ENCODE measurements around the gene GGT5.
"Not testable (repeated sequence)": the region's sequence is repeated elsewhere in the genome, so short reads cannot be mapped to it uniquely, and the experiment has no call there.

Gene GGT5

GRCh38 chr22:24262185-24262749 is 17.4 kb upstream of the GGT5 start:
- DNase-seq (ENCODE audit: low spot score) = not testable (repeated sequence)

GRCh38 chr22:24259459-24259858 is 14.6 kb upstream of the GGT5 start:
- peak; percentile 90 for DNase-seq (ENCODE audit: low spot score)

DNA sequence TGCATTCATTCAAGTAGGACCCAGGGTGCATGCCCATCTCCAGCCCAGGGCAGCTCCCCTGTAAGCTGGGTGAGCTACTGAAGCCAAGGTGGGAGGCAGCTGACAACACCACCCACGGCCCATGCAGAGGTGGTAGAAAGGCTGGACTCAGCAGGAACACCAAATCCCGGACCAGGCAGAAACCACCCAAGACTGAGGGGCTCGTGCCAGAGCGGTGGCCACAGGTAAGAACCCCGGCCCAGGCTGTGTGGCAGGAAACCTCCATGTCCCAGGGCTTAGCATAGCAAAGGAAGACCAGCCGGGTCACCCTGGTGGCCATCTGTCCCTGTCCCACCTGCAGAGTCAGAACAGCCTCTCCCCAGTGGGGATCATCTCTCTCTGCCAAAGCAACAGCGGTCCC is 11.9 kb upstream of the GGT5 start:
- not testable (repeated sequence) for DNase-seq (ENCODE audit: low spot score)

DNA sequence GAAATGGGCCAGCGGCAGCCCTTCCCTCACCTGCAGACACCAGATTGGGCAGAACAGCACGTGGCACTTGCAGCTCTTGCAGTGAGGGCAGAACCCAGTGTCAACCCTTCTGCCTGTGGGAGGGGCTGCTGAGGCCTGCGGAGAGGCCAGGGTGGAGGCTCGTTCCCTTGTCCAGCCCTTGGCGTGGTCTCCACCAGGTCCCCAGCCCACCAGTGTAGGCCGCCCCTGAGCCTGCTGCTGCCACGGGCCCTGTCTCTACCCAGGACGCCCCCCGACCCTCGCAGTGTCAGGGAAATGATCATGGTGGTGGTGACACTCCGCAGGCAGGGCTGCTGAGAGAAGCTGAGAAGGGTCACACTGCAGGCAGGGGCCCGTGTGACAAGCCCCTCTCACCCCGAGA is 11.3 kb upstream of the GGT5 start:
- DNase-seq (ENCODE audit: low spot score) = not testable (repeated sequence)

- not testable (repeated sequence) for DNase-seq (ENCODE audit: low spot score)
Observed at GRCh38 chr22:24253126-24253525, 8.2 kb upstream of the GGT5 start.

DNA sequence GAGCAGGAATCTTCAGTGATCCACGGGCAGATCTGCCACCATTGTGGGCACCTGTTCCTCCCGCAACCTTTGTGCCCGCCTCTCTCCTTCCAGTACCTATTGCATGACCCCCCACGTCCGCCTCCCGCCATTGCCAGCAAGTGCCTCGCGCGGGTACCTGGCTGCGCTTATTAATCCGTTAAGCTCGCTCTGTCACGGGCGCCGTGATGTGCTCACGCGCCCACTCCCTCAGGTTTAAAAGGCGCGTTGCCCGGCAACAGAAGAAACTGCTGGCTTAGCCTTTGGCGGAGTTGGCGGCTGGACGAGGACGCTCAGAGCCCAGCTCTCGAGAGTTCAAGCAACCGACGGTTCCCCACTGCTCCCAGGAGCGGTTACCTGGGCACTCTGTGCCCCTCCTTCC is 6.4 kb upstream of the GGT5 start:
- DNase-seq (ENCODE audit: low spot score) = not testable (repeated sequence)

DNA sequence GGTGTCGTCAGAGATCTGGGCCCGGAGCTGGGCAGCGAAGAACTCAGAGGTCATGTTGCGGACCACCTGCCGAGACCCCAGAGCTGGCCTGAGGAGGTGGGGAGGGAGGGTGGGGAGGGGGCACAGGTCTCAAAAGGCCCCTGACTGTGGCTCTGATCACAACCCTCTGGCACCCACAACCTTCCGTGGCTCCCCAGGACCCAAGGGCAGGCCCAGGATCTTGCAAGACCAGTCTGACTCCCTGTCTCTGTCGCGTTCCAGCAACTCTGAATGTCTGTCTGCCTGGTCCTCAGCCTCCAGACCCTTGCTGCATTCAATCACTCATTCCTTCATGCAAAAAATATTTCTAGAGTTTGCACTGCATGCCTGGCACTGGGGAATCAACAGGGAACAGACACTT is 4.5 kb upstream of the GGT5 start:
- not testable (repeated sequence) for DNase-seq (ENCODE audit: low spot score)

DNA sequence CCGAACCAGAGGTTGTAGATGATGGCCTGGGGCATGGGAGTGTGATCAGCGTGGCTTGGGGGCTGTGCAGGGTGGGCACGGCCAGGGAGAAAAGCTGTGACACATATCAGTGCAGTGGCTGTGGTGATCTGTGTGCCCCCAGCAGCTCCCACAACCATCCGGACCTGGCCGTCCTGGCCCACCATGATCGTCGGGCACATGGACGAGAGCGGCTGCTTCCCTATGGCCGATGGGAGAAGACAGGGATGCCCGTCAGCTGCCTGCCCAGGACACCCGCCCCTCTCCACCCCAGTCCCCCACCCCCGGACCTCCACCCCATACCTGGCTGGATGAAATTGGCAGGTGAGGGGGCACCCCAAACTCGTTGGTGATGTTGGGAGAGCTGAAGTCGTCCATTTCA is 3.7 kb upstream of the GGT5 start:
- DNase-seq (ENCODE audit: low spot score) = not testable (repeated sequence)

GRCh38 chr22:24247564-24248344 is 2.9 kb upstream of the GGT5 start:
- DNase-seq (ENCODE audit: low spot score) = peak; percentile 65

GRCh38 chr22:24247011-24247507 is 2.2 kb upstream of the GGT5 start:
- no peak for DNase-seq (ENCODE audit: low spot score)

DNA sequence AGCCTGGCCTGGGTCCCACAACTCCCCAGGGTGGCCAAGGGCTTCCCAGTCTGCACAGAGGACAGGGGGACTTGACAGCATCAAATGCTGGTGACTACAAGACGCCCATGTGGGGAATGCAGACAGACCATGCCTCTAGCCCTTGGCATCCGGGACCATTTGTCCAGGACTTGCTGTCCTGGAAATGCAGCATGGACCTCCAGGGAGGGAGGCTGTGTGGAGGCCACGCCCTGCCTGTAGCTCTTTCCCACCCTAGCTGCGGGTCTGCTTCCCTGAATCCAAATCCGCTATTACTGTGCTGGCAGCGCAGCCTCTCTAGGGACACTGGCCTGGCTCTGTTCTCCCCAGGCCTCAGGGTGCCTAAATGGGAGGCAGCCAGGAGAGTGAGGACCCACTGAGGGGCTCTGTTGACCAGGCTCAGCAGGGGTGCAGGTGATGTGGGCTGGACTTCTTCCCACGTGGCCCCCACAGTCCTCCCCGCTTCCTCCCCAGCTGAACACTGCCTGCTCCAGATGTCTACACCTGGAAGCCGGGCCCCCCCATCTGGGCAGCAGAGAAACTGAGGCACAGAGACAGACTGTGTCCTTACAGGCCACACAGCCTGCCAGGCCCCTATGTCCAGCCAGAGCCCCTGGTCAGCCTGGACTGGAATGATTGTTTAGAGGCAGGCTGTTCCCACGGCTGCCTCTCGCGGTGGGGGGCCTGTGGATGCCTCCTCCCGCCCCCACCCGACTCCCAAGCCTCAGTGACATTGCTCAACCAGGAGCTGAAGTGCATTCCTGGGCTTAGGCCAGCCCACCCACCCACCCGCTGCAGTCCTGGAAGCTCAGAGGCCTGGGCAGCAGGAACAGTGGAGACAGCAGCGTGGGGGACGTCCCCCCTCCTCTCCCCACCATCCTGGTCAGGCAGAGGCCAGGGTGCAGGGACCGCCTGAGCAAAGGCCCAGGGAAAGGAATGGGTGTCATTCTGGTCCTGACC is 991 bp upstream of the GGT5 start:
- not testable (repeated sequence) for DNase-seq (ENCODE audit: low spot score)

GRCh38 chr22:24244144-24244787 is 616 bp downstream of the GGT5 start:
- peak; percentile 44 for DNase-seq (ENCODE audit: low spot score)

- not testable (repeated sequence) for DNase-seq (ENCODE audit: low spot score)
Observed at GRCh38 chr22:24243417-24243816, 1.5 kb downstream of the GGT5 start.

DNA sequence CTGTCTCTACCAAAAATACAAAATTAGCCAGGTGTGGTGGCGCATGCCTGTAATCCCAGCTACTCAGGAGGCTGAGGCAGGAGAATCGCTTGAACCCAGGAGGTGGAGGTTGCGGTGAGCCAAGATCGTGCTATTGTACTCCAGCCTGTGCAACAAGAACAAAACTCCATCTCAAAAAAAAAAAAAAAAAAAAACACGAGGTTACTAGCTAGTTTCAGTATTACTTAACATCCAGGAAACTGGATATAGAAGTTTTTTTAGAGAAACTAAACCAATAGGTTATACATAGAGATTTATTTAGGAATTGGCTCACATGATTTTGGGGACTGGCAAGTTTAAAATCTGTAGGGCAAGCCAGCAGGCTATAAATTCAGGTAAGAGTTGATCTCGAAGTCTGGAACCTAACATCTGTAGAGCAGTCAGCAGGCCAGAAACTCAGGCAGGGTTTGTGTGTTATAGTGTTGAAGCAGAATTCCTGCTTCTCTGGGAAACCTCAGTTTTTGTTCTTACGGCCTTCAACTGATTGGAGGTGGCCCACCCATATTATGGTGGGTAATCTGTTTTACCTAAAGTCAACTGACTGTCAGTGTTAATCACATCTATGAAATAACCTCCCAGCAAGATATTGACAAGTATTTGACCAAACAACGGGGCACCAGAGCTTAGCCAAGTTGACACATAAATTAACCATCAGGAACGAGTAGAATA is 3.7 kb downstream of the GGT5 start:
- DNase-seq (ENCODE audit: low spot score) = not testable (repeated sequence)

- DNase-seq (ENCODE audit: low spot score) = no peak
Observed at GRCh38 chr22:24240381-24240780, 4.5 kb downstream of the GGT5 start.

DNA sequence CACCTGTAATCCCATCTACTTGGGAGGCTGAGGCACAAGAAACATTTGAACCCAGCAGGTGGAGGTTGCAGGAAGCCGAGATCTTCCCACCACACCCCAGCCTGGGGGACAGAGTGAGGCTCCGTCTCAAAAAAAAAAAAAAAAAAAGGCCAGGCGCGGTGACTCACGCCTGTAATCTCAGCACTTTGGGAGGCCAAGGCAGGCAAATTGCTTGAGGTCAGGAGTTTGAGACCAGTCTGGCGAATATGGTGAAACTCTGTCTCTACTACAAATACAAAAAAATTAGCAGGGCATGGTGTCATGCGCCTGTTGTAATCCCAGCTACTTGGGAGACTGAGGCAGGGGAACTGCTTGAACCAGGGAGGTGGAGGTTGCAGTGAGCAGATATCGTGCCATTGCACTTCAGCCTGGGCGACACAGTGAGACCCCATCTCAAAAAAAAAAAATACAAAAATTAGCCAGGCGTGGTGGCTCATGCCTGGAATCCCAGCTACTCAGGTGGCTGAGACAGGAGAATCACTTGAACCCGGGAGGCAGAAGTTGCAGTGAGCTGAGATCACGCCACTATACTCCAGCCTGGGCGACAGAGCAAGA is 6.7 kb downstream of the GGT5 start:
- not testable (repeated sequence) for DNase-seq (ENCODE audit: low spot score)

GRCh38 chr22:24236656-24237055 is 8.2 kb downstream of the GGT5 start:
- DNase-seq (ENCODE audit: low spot score) = no peak

DNA sequence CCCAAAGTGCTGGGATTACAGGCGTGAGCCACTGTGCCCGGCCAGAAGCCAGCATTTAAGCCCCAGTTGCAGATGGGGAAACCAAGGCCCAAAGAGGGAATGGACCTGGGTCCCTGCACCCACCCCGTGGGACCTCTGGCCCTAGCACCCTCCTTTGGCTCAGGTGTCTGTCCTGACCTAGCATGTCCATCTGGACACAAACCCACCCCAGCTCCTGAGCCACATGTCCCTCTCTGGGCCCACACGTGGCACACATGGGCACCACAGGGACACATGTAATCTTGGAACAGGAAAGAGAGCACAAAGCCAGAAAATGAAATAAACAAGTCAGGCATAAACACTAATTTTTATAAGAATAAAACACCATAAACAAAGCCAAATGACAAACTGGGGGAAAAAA is 9.6 kb downstream of the GGT5 start:
- DNase-seq (ENCODE audit: low spot score) = no peak

DNA sequence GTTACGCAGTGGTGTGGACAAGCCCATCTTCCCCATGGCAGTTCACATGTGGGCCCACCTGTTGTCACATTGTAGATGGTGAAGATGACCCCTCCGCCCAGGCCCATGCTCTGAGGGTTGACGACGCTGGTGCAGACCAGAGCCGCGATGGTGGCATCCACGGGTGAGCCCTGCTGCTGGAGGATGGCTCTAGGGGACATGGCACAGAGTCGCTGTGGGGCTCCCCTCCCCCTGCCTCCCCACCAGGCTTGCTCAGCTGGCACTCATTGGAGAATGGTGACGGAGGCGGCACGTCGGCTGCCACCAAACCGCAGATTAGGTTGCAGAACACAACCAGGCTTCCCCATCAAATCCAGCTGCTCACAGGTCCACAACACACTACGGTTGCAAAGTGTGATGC is 11.1 kb downstream of the GGT5 start:
- no peak for DNase-seq (ENCODE audit: low spot score)

DNA sequence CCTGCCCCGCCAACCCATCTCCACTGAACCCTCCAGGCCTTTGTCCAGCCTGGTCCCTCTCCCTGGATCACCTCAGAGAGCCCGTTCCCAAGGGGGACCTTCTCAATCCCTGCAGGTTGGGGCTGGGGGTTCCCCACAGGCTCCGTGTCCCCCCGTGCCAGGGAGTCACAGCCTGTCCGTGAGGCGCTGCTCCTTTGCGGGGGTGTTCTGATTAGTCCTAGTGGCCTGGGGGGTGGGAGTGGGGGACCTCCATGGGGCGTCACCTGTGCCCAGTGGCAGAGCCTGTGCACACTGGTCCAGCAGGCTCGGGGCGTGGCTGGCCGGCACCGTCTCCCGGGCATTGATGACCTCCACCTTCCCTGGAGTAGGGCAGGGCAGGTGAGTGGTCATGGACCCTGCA is 11.6 kb downstream of the GGT5 start:
- DNase-seq (ENCODE audit: low spot score) = no peak

GRCh38 chr22:24232725-24233124 is 12.2 kb downstream of the GGT5 start:
- no peak for DNase-seq (ENCODE audit: low spot score)
